UCSD-AML1 (cell line): ENCODE data around the gene GLDC.

Experiments used
- DNase-seq: peaks from one replicate; lab custom pipeline; 2025; ENCODE audit not compliant: unreplicated experiment; lab: John Stamatoyannopoulos, UW

GLDC gene

GRCh38 chr9:6525326-6526045 lies 120.0 kb downstream of the GLDC start:
- no peak for DNase-seq

GRCh38 chr9:6522263-6522662 lies 123.3 kb downstream of the GLDC start:
- no peak for DNase-seq

- DNase-seq = no peak
These were observed 133.4 kb downstream of the GLDC start for GRCh38 chr9:6512085-6512657.

GRCh38 chr9:6506571-6506970 lies 139.0 kb downstream of the GLDC start:
- DNase-seq = no peak

GRCh38 chr9:6502399-6502798 lies 143.1 kb downstream of the GLDC start:
- DNase-seq = no peak

- no peak for DNase-seq
These were observed 143.9 kb downstream of the GLDC start for GRCh38 chr9:6501526-6502210.

GRCh38 chr9:6498982-6499381 lies 146.5 kb downstream of the GLDC start:
- DNase-seq = no peak

- no peak for DNase-seq
These were observed 150.1 kb downstream of the GLDC start for GRCh38 chr9:6495466-6495865.

GRCh38 chr9:6490863-6491262 lies 154.7 kb downstream of the GLDC start:
- DNase-seq = no peak

GRCh38 chr9:6489099-6489498 lies 156.4 kb downstream of the GLDC start:
- no peak for DNase-seq

- DNase-seq = no peak
These were observed 157.1 kb downstream of the GLDC start for GRCh38 chr9:6488395-6488794.

- no peak for DNase-seq
These were observed 161.3 kb downstream of the GLDC start for GRCh38 chr9:6484210-6484609.
